RWPE1 (cell line): ENCODE data around the gene TTC6.

Source experiments
- CTCF ChIA-PET: fragments of 350-600 bp; sonication (Branson Sonifier 250); formaldehyde crosslinking; extraction: SDS; loops from one replicate; lab custom pipeline; 2021; lab: Yijun Ruan, JAX
- POLR2A ChIA-PET: fragments of 400-600 bp; formaldehyde crosslinking; extraction: SDS; loops from one replicate; lab custom pipeline; 2020; ENCODE audit warnings: antibody characterized with exemption; ENCODE audit not compliant: low non-redundant PET; lab: Yijun Ruan, JAX
- DNase-seq: peaks from one replicate; pipeline ENCODE4 v3.0.0; 2012; ENCODE audit warnings: low spot score
- H3K27ac ChIP-seq: fragments of 450-650 bp; 2 replicates; pipeline ENCODE4 v1.5.1; 2017
- CTCF ChIP-seq: fragments of 450-650 bp; conservative IDR thresholded peaks from 2 replicates; pipeline ENCODE4 v1.5.1; 2017; ENCODE audit warnings: low read depth, mild to moderate bottlenecking

Gene TTC6

GRCh38 chr14:37642125-37642524, 46.7 kb downstream of the TTC6 start:
- H3K27ac ChIP-seq, result no peak overlapping the region
- no peak for DNase-seq
- TF ChIP-seq CTCF, result no peak
- CTCF ChIA-PET, result interaction anchor here (0.7 kb wide), 1 partner anchor 67 kb away, joined by 3 read pairs; no protein-coding TSS in a partner anchor
- POLR2A ChIA-PET, result no interaction called here

- POLR2A ChIA-PET, result no interaction called here
- CTCF ChIA-PET, result interaction anchor here (1.0 kb wide), 1 partner anchor 14 kb away, joined by 3 read pairs; no protein-coding TSS in a partner anchor
- no peak for TF ChIP-seq CTCF
- no peak for DNase-seq
- no peak overlapping the region for H3K27ac ChIP-seq
Measured at GRCh38 chr14:37643701-37644100, 48.3 kb downstream of the TTC6 start.
